Muscle layer of duodenum (tissue), 2 donors: ENCODE results near the gene SHF.

Source experiments
- H3K27ac ChIP-seq: one replicate; pipeline ENCODE4 v1.7.0; 2013; ENCODE audit warnings: mild to moderate bottlenecking, low read length
- H3K27me3 ChIP-seq: one replicate; pipeline ENCODE4 v1.7.0; 2013; ENCODE audit warnings: low read depth, mild to moderate bottlenecking, control low read depth, low read length
- H3K36me3 ChIP-seq, 2 donors: one replicate each; pipeline ENCODE4 v1.7.0; 2013; ENCODE audit warnings: low read length in 2 of 2, control low read depth in 1 of 2, mild to moderate bottlenecking in 1 of 2; ENCODE audit not compliant: insufficient read depth in 2 of 2, control insufficient read depth in 1 of 2
- H3K4me1 ChIP-seq, 2 donors: one replicate each; pipeline ENCODE4 v1.7.0; 2013; ENCODE audit warnings: low read length in 2 of 2, mild to moderate bottlenecking in 2 of 2, control low read depth in 1 of 2, moderate library complexity in 1 of 2; ENCODE audit not compliant: insufficient read depth in 2 of 2, control insufficient read depth in 1 of 2
- H3K4me3 ChIP-seq, 2 donors: one replicate each; pipeline ENCODE4 v1.7.0; 2013; ENCODE audit warnings: low read length in 2 of 2, low read depth in 1 of 2, mild to moderate bottlenecking in 1 of 2
- H3K9me3 ChIP-seq, 2 donors: one replicate each; pipeline ENCODE4 v1.7.0; 2013; ENCODE audit warnings: low read length in 2 of 2, control low read depth in 1 of 2, mild to moderate bottlenecking in 1 of 2; ENCODE audit not compliant: control insufficient read depth in 1 of 2
- donor health status: healthy.

Gene SHF

DNA sequence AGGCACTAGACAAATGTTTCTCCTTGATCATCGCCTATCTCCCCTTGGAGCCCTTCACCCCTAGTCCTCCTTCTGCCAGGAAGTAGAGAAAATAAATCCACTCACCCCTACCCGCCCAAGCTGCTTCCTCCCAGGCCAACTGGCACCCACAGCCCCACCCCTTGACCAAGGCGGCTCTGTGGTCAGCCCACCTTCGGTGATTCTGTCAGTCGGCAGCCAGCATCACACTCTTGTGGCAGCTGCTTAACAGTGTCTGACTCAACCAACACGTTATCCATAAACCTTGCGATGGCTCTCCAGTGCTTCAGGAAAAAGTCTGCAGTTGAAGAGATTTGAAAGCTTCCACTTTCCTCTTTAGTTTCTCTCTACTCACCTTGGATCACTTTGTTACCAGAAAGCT, 7.6 kb downstream of the SHF start:
- Histone ChIP-seq H3K27ac (no peak overlapping the region), H3K27me3 (no peaks in the 10 kb centered on the region), H3K9me3 (no peaks in the 10 kb centered on the region), H3K4me3 (no peak overlapping the region), H3K4me1 (no peaks in the 10 kb centered on the region), H3K36me3 (peaks cover under 1 to 4% of the 10 kb centered on the region in 2 donors)

GRCh38 chr15:45179221-45179985, 8.4 kb downstream of the SHF start:
- Histone ChIP-seq H3K27ac (no peak overlapping the region), H3K36me3 (peaks cover 7 to 9% of the 10 kb centered on the region in 2 donors), H3K4me1 (no peaks in the 10 kb centered on the region), H3K27me3 (no peaks in the 10 kb centered on the region), H3K4me3 (no peak overlapping the region), H3K9me3 (no peaks in the 10 kb centered on the region)

- no peaks in the 10 kb centered on the region for H3K9me3 ChIP-seq
- no peak overlapping the region for H3K4me3 ChIP-seq
- no peak overlapping the region for H3K27ac ChIP-seq
- no peaks in the 10 kb centered on the region for H3K27me3 ChIP-seq
- peaks cover 7 to 17% of the 10 kb centered on the region in 2 donors for H3K36me3 ChIP-seq
- no peaks in the 10 kb centered on the region for H3K4me1 ChIP-seq
Observed at GRCh38 chr15:45177285-45177684, 10.5 kb downstream of the SHF start.

GRCh38 chr15:45174577-45174976, 13.2 kb downstream of the SHF start:
- Histone ChIP-seq H3K27ac (no peak overlapping the region), H3K9me3 (no peaks in the 10 kb centered on the region), H3K4me1 (no peaks in the 10 kb centered on the region), H3K4me3 (no peak overlapping the region), H3K36me3 (peaks cover 7 to 17% of the 10 kb centered on the region in 2 donors), H3K27me3 (no peaks in the 10 kb centered on the region)

GRCh38 chr15:45174069-45174468, 13.7 kb downstream of the SHF start:
- Histone ChIP-seq H3K4me1 (no peaks in the 10 kb centered on the region), H3K36me3 (peaks cover 7 to 17% of the 10 kb centered on the region in 2 donors), H3K27ac (no peak overlapping the region)

DNA sequence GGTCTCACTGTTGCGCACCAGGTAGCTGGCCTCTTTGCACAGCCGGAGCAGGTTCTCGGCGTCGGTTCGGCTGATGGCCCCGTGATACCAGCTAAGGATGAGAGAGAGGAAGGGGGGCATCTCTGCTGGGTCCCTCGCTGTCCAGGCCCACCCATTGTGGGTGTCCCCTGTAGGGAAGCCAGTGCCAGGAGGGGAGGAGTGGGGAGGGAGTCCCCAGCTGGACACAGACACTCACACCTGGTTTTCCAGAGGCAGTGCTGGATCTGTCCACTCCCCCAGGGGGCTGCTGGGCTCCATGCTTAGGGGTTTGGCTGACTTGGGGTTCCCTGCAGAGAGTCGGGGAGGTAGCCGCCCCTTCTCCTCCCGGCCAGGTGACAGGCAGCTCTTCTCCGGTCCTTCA, 15.9 kb downstream of the SHF start:
- Histone ChIP-seq H3K4me3 (no peak overlapping the region), H3K36me3 (peaks cover 7 to 17% of the 10 kb centered on the region in 2 donors), H3K9me3 (no peaks in the 10 kb centered on the region), H3K27me3 (no peaks in the 10 kb centered on the region), H3K4me1 (peaks cover 0 to 3% of the 10 kb centered on the region in 2 donors), H3K27ac (no peak overlapping the region)

More at GRCh38 chr15:45174069-45174468, 13.7 kb downstream of the SHF start:
- H3K4me3 ChIP-seq: no peak overlapping the region
- no peaks in the 10 kb centered on the region for H3K9me3 ChIP-seq
- H3K27me3 ChIP-seq: no peaks in the 10 kb centered on the region

GRCh38 chr15:45169608-45170480, 17.9 kb downstream of the SHF start:
- peaks cover 3 to 7% of the 10 kb centered on the region in 2 donors for H3K4me1 ChIP-seq
- peaks cover 3 to 10% of the 10 kb centered on the region in 2 donors for H3K36me3 ChIP-seq
- no peak overlapping the region for H3K27ac ChIP-seq
- H3K9me3 ChIP-seq: no peaks in the 10 kb centered on the region
- H3K4me3 ChIP-seq: no peak overlapping the region
- H3K27me3 ChIP-seq: no peaks in the 10 kb centered on the region

DNA sequence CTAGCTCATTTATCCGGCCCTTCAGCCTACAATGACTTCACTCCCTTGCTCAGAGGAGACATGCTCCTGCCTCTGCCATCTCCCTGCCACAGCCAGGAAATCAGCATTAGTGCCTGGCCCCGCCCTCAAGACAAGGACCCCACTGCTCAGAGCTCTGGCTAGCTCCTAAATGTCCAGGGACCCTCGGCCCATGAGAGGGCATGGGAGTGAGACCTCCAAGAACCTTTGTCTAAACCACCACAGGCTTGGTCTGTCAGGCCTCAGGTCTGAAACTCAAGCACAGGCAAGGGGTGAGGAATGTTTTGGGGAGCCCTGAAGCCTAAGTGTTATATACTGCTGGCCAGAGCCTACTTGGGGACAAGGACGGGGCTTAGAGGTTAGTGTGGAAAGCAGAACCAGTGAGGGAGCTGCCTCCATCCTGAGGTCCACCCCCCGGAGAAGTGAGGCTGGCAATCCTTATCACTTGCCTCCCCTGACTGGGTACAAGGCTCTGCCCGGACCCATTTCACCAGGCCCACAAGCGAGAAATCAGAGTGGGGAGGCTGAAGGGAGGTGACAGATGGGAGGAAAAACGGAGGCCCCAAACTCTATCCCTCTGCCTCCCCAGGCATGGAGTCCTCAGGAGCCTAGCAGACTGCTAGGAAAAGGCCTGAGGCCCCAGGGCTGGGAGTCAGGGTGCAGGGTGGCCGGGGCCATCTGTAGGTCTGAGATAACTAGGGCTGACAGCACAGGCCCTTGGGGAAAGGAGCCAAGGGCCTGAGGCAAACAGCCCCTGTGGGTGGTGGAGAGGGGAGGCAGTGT, 18.8 kb downstream of the SHF start:
- peaks cover 3 to 7% of the 10 kb centered on the region in 2 donors for H3K4me1 ChIP-seq
- peaks cover 0 to 3% of the 10 kb centered on the region in 2 donors for H3K36me3 ChIP-seq
- no peaks in the 10 kb centered on the region for H3K27me3 ChIP-seq
- H3K27ac ChIP-seq: no peak overlapping the region
- no peak overlapping the region for H3K4me3 ChIP-seq
- no peaks in the 10 kb centered on the region for H3K9me3 ChIP-seq

DNA sequence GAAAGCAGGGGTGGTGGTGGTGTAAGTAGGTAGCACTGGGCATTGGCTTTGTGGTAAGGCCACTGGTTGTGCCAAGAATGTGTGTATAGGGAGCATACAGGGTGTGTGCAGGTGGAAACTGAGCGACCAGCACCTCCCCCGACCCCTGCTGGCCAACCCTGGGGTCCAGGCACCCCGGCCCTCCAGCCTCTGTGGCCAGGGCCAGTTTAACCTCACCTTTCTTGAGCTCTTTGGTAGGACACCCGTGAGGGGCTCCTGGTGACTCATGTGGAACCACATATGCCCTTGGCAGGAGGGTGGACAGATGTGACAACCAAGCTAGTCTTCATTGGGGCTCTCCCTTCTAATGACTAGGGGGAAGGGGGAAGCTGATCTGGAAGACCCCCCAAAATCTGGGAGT, 19.5 kb downstream of the SHF start:
- Histone ChIP-seq H3K27ac (no peak overlapping the region), H3K4me3 (no peak overlapping the region), H3K36me3 (no peaks in the 10 kb centered on the region)

GRCh38 chr15:45167631-45168205, 20.0 kb downstream of the SHF start:
- Histone ChIP-seq H3K36me3 (no peaks in the 10 kb centered on the region), H3K9me3 (no peaks in the 10 kb centered on the region), H3K27ac (peak overlapping the region; percentile 77), H3K27me3 (no peaks in the 10 kb centered on the region), H3K4me3 (peak overlapping the region; percentile 53 to 58), H3K4me1 (peaks cover 3 to 10% of the 10 kb centered on the region in 2 donors)

More for the DNA sequence above, 19.5 kb downstream of the SHF start:
- Histone ChIP-seq H3K4me1 (peaks cover 3 to 7% of the 10 kb centered on the region in 2 donors), H3K27me3 (no peaks in the 10 kb centered on the region), H3K9me3 (no peaks in the 10 kb centered on the region)
